ENCODE data around the gene SLC17A2.

SLC17A2 gene, protein sequence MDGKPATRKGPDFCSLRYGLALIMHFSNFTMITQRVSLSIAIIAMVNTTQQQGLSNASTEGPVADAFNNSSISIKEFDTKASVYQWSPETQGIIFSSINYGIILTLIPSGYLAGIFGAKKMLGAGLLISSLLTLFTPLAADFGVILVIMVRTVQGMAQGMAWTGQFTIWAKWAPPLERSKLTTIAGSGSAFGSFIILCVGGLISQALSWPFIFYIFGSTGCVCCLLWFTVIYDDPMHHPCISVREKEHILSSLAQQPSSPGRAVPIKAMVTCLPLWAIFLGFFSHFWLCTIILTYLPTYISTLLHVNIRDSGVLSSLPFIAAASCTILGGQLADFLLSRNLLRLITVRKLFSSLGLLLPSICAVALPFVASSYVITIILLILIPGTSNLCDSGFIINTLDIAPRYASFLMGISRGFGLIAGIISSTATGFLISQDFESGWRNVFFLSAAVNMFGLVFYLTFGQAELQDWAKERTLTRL

DNA sequence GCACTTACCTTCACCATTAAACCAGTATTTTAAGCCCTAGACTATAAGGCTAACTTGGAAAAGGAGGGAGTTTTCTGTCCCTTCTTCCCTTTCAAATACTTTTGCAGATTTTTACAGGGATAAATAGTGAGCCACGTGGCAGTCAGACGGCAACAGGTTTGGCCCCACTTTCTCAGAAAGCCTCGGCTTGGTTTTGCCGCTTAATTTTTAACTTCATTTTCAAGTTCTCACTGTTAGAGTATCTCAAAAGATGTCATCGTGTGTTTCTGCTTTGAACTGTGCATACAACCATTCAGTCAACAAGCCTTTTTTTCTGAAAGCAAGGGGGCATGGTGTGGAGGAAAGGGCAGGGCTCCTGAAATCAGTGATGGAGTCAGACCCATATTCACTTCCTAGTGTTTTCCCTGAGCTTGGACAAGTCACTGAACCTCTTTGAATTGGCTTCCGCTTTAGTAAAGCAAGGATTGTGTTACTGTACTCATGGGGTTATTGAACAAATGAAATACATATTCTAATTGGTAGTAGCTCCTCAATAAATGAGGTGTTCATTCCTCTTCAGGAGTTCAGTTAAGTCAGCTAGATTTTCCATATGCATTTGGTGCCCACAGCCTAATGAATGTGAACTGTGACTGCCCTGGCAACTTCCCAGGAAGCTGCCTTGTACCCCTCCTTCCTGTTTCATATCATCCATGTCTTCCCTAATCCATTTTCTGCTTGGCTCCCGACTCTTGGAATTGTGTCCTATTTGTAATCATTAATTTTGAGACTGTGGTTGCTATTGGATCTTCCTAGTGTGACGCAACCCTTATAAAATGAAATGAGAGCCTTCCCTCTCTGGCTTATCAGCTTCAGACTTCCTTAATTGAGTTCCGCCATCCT lies at the start of gene SLC17A2:
SLC17A2 (minus strand) TSS at position 160 of the 879 bp plus-strand sequence. CDS start 4,895 bp downstream, outside the sequence.
- ChIA-PET CTCF (interaction anchor here (1.5 kb wide), 1 partner anchor 11 kb away, joined by 3 read pairs; no protein-coding TSS in a partner anchor), POLR2A (no interaction called here)
- DNase-seq (ENCODE audit: extremely low spot score), result no peak
- TF ChIP-seq, protein P1, sequence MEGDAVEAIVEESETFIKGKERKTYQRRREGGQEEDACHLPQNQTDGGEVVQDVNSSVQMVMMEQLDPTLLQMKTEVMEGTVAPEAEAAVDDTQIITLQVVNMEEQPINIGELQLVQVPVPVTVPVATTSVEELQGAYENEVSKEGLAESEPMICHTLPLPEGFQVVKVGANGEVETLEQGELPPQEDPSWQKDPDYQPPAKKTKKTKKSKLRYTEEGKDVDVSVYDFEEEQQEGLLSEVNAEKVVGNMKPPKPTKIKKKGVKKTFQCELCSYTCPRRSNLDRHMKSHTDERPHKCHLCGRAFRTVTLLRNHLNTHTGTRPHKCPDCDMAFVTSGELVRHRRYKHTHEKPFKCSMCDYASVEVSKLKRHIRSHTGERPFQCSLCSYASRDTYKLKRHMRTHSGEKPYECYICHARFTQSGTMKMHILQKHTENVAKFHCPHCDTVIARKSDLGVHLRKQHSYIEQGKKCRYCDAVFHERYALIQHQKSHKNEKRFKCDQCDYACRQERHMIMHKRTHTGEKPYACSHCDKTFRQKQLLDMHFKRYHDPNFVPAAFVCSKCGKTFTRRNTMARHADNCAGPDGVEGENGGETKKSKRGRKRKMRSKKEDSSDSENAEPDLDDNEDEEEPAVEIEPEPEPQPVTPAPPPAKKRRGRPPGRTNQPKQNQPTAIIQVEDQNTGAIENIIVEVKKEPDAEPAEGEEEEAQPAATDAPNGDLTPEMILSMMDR (IDR thresholded peaks at IDR 0.05; ENCODE audit: control extremely low read depth, extremely low read depth, low read depth, missing control alignments), result no peak

GRCh38 chr6:25975923-25976560 lies 45.6 kb upstream of the SLC17A2 start:
- CTCF ChIA-PET, result interaction anchor here (1.5 to 2.5 kb wide), 2 partner anchors 14 to 27 kb away, joined by 4 to 7 read pairs; no protein-coding TSS in a partner anchor
- TF ChIP-seq, protein P1 (IDR thresholded peaks at IDR 0.05; ENCODE audit: control extremely low read depth, extremely low read depth, low read depth, missing control alignments), result no peak
- DNase-seq (ENCODE audit: extremely low spot score), result no peak
- POLR2A ChIA-PET, result no interaction called here

GRCh38 chr6:25973923-25974555 lies 43.5 kb upstream of the SLC17A2 start:
- ChIA-PET CTCF (interaction anchor here (1.1 to 3.2 kb wide), 3 partner anchors 12 to 19 kb away, joined by 3 to 20 read pairs (median 3); no protein-coding TSS in a partner anchor), POLR2A (no interaction called here)
- TF ChIP-seq, protein P1 (IDR thresholded peaks at IDR 0.05; ENCODE audit: control extremely low read depth, extremely low read depth, low read depth, missing control alignments), result no peak
- no peak for DNase-seq (ENCODE audit: extremely low spot score)

DNA sequence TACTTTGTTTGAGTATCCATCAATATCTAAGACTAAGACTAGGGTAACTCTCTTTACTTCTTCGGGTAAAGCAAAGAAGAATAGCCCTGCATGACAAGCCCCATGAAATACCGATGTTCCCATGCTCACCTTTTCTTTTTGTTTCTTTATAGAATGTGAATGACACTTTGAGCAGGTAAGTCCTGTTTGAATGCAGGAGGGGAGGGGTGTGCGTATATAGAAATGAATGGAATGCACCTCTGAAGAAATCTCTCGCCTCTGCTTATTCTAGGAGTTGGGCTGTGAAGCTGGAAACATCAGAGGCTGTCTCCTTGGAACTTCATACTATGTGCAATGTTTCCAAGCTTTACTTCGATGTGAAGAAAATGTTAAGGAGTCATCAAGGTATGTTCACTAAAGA lies 42.4 kb upstream of the SLC17A2 start:
- TF ChIP-seq, protein P1 (IDR thresholded peaks at IDR 0.05; ENCODE audit: control extremely low read depth, extremely low read depth, low read depth, missing control alignments), result no peak
- CTCF ChIA-PET, result interaction anchor here (1.4 to 3.2 kb wide), 3 partner anchors 11 to 20 kb away, joined by 3 to 20 read pairs (median 5); no protein-coding TSS in a partner anchor
- POLR2A ChIA-PET, result interaction anchor here (0.8 kb wide), 1 partner anchor 47 kb away, joined by 3 read pairs; a partner anchor contains a TSS
- no peak for DNase-seq (ENCODE audit: extremely low spot score)

DNA sequence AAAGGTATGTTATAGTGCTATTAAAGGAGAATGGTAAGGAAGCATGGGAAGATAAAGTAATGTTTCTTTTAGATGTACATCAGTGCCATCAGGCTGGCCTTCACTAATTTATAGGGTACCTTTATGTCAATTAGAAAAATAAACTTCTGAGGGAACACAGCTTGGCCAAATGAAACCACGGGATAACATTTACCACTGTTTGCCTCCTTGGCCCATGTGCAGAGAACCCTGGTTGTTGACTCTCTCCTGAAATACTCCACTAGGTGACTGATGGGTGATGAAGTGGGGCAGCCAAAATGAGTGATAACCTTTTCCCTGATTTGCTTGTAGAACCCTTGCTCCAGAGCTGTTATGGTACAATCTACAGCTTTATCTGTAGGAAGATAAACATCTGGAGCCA lies 41.6 kb upstream of the SLC17A2 start:
- CTCF ChIA-PET, result interaction anchor here (1.7 to 3.2 kb wide), 2 partner anchors 10 to 21 kb away, joined by 5 to 20 read pairs; no protein-coding TSS in a partner anchor
- TF ChIP-seq, protein P1 (IDR thresholded peaks at IDR 0.05; ENCODE audit: control extremely low read depth, extremely low read depth, low read depth, missing control alignments), result no peak
- DNase-seq (ENCODE audit: extremely low spot score), result no peak
- POLR2A ChIA-PET, result no interaction called here
